Stimulated activated CD4-positive, alpha-beta T cell treated with anti-CD3 and anti-CD28 coated beads, Interleukin-1b, Interleukin-23, amount 100 ng/mL, for 24 hours (primary cell): ENCODE data around the gene N4BP2L1.
"Not testable (repeated sequence)": the region's sequence is repeated elsewhere in the genome, so short reads cannot be mapped to it uniquely, and the experiment has no call there.

Experiments
- DNase-seq, 4 experiments: peaks; one replicate each; pipeline ENCODE4 v3.0.0-alpha.2; 2020; ENCODE audit warnings: low read depth in 4 of 4, low spot score in 1 of 4

Gene N4BP2L1

DNA sequence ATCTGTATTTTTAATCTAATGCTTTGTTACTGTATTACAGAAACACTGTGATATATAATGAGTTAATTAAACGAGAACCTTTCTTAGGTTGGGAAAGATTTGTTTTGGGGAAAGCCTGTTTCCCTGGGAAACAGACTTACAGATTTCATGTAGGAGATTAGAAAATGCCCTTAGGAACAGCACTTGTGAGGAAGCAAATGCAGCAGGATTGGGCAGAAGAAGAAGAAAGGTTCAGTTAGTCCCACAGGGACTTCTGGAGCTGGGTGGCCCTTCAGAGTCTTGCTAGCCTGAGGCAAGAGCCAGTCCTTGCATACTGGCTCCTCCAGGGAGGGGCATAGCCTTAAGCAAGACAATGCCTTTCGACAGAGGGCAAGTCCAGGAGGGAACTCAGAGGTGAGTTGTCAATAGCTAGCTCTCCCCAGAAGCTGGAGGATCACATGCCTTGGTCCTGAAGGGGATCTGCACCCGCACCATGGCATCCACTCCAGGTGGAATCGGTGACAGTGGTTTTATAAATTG, 36.8 kb downstream of the N4BP2L1 start:
- DNase-seq: no peak

GRCh38 chr13:32390484-32390883, 37.4 kb downstream of the N4BP2L1 start:
- DNase-seq: no peak

DNA sequence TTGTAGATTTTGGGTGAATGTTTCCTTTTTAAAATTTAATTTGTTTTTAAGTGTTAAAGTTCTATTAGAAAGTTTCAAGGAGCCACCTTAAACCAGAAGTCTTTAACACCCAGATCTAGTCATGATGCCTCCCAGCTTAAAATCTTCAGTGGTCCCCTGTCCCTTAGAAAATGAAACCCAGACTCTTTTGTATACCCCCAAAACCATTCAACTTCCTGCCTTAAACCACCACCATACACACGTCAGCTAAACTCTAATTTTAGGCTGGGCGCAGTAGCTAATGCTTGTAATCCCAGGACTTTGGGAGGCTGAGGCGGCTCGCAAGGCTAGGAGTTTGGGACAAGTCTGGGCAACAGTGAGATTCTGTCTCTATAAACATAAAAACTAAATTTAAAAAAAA, 37.9 kb downstream of the N4BP2L1 start:
- DNase-seq: no peak

DNA sequence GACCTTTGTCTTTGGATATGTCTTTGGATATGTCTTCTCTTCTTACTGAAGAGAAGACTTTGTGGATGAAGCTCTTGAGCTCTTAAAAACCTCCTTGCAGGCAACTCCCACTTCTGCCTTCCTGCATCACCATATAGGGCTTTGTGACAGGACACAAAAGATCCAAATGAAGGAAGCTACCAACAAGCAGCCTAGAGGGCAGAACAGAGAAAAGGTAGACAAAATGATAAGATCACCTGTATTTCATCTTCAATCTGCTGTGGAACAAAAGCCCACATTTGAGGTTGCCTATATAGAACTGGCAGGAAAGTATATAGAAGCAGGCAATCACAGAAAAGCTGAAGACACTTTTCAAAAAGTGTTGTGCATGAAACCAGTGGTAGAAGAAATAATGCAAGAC, 42.5 kb downstream of the N4BP2L1 start:
- no peak for DNase-seq

- DNase-seq: no peak
Observed at GRCh38 chr13:32384702-32385101, 43.2 kb downstream of the N4BP2L1 start.

DNA sequence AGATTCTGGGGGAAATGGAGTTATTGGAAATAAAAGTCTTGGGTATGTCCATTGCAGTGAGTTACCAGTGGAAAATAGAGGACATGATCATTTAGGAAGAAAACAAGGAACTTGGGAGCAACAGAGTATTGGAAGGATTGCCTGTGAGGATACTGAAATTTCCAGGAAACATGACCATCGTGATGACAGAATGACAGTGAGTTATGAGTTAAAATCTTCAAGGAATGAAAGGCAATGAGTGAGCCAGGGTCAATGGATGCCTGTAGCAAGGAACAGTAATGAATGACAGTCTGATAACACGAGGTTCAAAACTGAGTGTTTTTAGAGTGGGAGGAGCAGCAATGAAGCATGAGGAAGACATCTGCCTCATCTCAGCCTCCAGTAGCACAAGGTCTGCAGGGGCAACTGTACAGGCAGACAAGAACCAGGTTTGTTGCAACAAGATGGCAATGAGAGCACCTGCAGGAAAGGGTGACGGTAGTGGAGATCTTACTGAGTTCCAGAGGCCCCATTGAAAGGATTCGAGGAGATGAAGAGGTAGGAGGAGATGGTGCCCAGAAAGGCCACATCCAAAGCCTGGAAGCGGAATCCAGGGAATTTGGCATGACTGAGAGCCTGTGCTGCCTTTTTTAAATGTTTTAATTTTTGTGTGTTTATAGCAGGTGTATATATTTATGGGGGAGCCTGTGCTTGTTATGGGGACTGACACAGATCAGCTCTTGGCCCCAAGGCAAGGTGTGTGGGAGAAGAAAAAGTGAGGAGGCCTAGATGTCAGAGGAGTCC, 43.9 kb downstream of the N4BP2L1 start:
- DNase-seq: no peak

DNA sequence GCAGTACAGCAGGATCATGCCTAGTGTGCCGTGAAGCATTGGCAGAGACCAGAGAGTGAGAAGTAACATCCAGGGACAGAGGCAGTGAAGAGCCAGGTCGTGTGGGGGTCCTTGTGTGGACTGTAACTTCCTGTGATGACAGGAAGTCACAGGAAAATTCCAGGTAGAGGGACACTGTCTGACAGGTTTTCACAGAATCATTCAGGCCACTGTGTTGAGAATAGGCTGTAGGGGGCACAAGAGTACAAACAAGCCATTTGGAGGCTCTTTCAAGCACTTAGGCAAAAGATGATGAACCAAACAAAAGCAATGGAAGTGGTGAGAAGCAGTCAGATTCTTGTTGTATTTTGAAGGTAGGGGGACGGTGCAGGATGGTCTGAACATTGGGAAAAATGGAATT, 46.4 kb downstream of the N4BP2L1 start:
- no peak for DNase-seq

DNA sequence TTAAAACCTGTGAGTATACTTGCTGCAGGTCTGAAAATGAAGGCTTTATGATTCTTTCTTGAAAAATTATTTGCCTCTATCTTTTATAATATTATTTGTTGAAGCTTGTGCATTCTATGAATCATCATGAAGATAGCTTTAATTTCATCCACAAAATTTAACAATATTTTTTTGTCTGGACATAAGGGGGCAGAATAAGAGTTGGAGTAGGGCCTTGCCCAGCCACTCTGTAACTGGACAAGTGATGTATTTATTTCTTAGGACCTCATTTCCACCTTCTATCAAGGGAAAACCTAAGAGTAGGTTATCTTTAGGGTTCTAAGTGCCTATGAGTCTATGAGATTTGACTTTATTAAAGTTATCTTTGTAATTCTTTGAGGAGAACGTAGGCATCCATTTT, 49.9 kb downstream of the N4BP2L1 start:
- DNase-seq: no peak

- DNase-seq: no peak
Observed at GRCh38 chr13:32376642-32377415, 51.1 kb downstream of the N4BP2L1 start.

DNA sequence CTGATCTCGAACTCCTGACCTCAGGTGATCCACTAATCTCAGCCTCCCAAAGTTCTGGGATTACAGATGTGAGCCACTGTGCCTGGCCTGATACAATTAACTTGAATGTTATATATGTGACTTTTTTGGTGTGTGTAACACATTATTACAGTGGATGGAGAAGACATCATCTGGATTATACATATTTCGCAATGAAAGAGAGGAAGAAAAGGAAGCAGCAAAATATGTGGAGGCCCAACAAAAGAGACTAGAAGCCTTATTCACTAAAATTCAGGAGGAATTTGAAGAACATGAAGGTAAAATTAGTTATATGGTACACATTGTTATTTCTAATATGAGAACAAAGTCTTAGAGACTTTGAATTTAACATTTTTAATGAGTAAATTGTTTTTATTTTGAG, 57.1 kb downstream of the N4BP2L1 start:
- DNase-seq: no peak

DNA sequence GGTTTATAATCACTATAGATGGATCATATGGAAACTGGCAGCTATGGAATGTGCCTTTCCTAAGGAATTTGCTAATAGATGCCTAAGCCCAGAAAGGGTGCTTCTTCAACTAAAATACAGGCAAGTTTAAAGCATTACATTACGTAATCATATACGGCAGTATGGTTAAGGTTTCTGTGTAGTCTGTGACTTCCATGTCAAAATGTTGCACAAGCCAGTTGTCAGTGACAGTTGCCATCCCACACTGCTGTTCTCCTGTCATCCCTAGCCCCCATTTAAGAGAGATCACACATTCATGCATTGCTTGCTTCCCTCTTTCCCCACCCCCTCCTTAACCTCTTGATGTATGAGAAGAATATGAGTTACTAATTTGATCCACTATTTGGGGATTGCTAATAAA, 65.4 kb downstream of the N4BP2L1 start:
- no peak for DNase-seq

DNA sequence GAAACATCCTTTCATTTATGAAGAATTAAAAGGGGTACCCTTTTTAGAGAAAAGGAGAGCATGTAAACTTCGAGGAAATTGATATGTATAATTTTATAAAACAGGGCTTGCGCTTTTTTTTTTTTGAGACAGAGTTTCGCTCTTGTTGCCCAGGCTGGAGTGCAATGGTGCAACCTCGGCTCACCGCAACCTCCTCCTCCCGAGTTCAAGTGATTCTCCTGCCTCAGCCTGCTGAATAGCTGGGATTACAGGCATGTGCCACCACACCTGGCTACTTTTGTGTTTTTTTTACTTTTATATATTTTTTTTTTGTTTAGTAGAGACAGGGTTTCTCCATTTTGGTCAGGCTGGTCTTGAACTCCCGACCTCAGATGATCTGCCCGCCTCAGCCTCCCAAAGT, 72.0 kb downstream of the N4BP2L1 start:
- not testable (repeated sequence) for DNase-seq

- DNase-seq: no peak
Observed at GRCh38 chr13:32354040-32354439, 73.9 kb downstream of the N4BP2L1 start.

GRCh38 chr13:32350839-32351441, 77.0 kb downstream of the N4BP2L1 start:
- DNase-seq: not testable (repeated sequence)
